A549 (cell line): Measurements from ENCODE around the gene KIF26A.

Experiments
- CEBPB ChIP-seq, 2 experiments: fragments of >200 bp in 1 of 2; sonication (Bioruptor Twin) in 1 of 2; formaldehyde crosslinking in 1 of 2; IDR thresholded peaks; 2 replicates each; pipeline ENCODE4 v1.6.1; 2012 to 2016
- CHD2 ChIP-seq: fragments of 150-350 bp; IDR thresholded peaks from 2 replicates; pipeline ENCODE4 v1.6.1; 2014; ENCODE audit warnings: low read length; ENCODE audit not compliant: partially characterized antibody
- TP53 ChIP-seq: fragments of 250-450 bp; sonication (Bioruptor Pico); IDR thresholded peaks from 2 replicates; pipeline ENCODE4 v1.5.0; 2021; ENCODE audit warnings: mild to moderate bottlenecking, moderate library complexity
- TF ChIP-seq, protein P1 (sequence below): fragments of 200-600 bp; sonication (generic); IDR thresholded peaks from 2 replicates; pipeline ENCODE4 v1.6.1; 2016; ENCODE audit warnings: antibody characterized with exemption, mild to moderate bottlenecking, moderate library complexity
- TF ChIP-seq, protein P2 (sequence below): IDR thresholded peaks from 2 replicates; pipeline ENCODE4 v1.6.1; 2012
- TF ChIP-seq, protein P3 (sequence below): fragments of >200 bp; sonication (Bioruptor Twin); formaldehyde crosslinking; IDR thresholded peaks from 3 replicates; pipeline ENCODE4 v1.5.1; 2016

DNA sequence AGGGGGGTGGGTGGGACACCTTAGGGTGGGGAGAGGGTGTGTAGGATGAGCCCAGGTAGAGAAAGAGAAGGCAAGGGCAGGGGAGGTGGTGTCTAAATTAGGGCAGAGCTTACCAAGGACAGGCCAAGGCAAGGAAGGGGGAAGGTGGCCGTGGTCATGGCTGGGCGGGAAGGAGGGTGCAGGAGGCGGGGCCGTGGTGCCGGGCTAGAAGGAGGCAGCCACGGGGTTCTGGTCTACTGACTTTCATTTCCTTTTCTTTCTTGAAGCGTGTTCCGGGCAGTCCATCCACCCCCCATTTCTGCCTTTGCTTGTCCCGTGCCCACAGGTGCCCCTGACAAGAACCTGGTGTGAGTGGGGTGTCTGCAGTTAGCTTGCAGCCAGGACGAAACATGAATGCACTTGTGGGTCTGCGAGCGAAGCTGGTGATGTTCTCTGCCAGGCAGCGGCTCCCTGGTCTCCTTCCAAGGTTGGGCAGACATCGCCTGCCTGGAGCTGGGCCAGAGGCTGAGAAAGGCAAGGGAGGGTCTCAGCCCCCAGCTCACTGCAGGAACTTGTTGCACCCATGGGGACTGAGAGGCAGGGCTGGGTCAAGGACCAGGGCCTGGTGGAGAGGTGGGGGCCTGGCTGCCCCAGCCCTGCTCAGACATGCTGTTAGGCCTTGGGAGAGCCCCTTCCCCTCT, 58.2 kb downstream of the KIF26A start:
- no peak for TF ChIP-seq CHD2
- TF ChIP-seq, protein P1, sequence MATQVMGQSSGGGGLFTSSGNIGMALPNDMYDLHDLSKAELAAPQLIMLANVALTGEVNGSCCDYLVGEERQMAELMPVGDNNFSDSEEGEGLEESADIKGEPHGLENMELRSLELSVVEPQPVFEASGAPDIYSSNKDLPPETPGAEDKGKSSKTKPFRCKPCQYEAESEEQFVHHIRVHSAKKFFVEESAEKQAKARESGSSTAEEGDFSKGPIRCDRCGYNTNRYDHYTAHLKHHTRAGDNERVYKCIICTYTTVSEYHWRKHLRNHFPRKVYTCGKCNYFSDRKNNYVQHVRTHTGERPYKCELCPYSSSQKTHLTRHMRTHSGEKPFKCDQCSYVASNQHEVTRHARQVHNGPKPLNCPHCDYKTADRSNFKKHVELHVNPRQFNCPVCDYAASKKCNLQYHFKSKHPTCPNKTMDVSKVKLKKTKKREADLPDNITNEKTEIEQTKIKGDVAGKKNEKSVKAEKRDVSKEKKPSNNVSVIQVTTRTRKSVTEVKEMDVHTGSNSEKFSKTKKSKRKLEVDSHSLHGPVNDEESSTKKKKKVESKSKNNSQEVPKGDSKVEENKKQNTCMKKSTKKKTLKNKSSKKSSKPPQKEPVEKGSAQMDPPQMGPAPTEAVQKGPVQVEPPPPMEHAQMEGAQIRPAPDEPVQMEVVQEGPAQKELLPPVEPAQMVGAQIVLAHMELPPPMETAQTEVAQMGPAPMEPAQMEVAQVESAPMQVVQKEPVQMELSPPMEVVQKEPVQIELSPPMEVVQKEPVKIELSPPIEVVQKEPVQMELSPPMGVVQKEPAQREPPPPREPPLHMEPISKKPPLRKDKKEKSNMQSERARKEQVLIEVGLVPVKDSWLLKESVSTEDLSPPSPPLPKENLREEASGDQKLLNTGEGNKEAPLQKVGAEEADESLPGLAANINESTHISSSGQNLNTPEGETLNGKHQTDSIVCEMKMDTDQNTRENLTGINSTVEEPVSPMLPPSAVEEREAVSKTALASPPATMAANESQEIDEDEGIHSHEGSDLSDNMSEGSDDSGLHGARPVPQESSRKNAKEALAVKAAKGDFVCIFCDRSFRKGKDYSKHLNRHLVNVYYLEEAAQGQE: no peak
- TF ChIP-seq, protein P2, sequence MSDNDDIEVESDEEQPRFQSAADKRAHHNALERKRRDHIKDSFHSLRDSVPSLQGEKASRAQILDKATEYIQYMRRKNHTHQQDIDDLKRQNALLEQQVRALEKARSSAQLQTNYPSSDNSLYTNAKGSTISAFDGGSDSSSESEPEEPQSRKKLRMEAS: no peak
- TF ChIP-seq TP53 (CRISPR knock-in tag): no peak
- no peak for TF ChIP-seq CEBPB (IDR thresholded peaks at IDR 0.05)
- TF ChIP-seq, protein P3, sequence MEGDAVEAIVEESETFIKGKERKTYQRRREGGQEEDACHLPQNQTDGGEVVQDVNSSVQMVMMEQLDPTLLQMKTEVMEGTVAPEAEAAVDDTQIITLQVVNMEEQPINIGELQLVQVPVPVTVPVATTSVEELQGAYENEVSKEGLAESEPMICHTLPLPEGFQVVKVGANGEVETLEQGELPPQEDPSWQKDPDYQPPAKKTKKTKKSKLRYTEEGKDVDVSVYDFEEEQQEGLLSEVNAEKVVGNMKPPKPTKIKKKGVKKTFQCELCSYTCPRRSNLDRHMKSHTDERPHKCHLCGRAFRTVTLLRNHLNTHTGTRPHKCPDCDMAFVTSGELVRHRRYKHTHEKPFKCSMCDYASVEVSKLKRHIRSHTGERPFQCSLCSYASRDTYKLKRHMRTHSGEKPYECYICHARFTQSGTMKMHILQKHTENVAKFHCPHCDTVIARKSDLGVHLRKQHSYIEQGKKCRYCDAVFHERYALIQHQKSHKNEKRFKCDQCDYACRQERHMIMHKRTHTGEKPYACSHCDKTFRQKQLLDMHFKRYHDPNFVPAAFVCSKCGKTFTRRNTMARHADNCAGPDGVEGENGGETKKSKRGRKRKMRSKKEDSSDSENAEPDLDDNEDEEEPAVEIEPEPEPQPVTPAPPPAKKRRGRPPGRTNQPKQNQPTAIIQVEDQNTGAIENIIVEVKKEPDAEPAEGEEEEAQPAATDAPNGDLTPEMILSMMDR: no peak
